Hepatocyte (in vitro differentiated cells): Measurements from ENCODE around the gene PPP3CA.

Source experiments
- EZH2 ChIP-seq: fragments of 200-600 bp; sonication (generic); IDR thresholded peaks from 2 replicates; pipeline ENCODE4 v1.6.1; 2016; ENCODE audit warnings: antibody characterized with exemption, mild to moderate bottlenecking, borderline replicate concordance
- TF ChIP-seq, protein P1 (sequence below): fragments of 200-600 bp; sonication (generic); IDR thresholded peaks from 2 replicates; pipeline ENCODE4 v1.5.1; 2016; ENCODE audit warnings: antibody characterized with exemption, mild to moderate bottlenecking; ENCODE audit not compliant: poor library complexity

DNA sequence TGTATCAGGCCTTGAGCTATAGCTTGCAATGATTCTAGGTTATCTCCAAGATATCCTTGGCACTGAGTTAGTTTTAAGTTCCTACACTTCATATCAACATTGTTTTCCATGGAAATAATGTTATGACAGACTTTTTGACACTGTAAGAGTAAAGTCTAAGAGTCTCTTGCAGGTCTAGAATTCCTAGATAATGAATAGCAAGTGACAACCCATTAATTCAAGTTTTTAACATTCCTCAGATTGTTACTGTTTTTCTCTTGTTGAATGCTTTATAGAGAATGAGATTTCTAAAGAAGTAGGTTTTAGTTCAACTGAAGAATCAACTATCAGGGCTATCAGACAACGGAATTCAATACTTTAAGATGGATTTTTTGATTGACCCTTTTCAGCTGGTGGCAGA lies 276.1 kb downstream of the PPP3CA start:
- TF ChIP-seq, protein P1, sequence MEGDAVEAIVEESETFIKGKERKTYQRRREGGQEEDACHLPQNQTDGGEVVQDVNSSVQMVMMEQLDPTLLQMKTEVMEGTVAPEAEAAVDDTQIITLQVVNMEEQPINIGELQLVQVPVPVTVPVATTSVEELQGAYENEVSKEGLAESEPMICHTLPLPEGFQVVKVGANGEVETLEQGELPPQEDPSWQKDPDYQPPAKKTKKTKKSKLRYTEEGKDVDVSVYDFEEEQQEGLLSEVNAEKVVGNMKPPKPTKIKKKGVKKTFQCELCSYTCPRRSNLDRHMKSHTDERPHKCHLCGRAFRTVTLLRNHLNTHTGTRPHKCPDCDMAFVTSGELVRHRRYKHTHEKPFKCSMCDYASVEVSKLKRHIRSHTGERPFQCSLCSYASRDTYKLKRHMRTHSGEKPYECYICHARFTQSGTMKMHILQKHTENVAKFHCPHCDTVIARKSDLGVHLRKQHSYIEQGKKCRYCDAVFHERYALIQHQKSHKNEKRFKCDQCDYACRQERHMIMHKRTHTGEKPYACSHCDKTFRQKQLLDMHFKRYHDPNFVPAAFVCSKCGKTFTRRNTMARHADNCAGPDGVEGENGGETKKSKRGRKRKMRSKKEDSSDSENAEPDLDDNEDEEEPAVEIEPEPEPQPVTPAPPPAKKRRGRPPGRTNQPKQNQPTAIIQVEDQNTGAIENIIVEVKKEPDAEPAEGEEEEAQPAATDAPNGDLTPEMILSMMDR: no peak
- no peak for TF ChIP-seq EZH2
